Left ventricle myocardium inferior (tissue), 1 donor: ENCODE measurements around the gene TMEM273. TPM values are rescaled to one million over a fixed set of nuclear protein-coding genes. Genes with fewer than 3 reads are reported as not detected.

Source experiments
- DNase-seq: peaks from one replicate; pipeline ENCODE4 v3.0.0-alpha.2; 2020
- H3K27ac ChIP-seq: fragments of 200-600 bp; replicated peaks from 2 replicates; pipeline ENCODE4 v1.8.0; 2021
- H3K27me3 ChIP-seq: fragments of 200-600 bp; 2 replicates; pipeline ENCODE4 v1.8.0; 2021; ENCODE audit warnings: low read depth
- H3K36me3 ChIP-seq: fragments of 200-600 bp; 2 replicates; pipeline ENCODE4 v1.8.0; 2021
- H3K4me1 ChIP-seq: fragments of 200-600 bp; 2 replicates; pipeline ENCODE4 v1.8.0; 2021
- H3K4me3 ChIP-seq: fragments of 200-600 bp; 2 replicates; pipeline ENCODE4 v1.8.0; 2021; ENCODE audit warnings: mild to moderate bottlenecking, moderate library complexity
- H3K9me3 ChIP-seq: fragments of 200-600 bp; replicated peaks from 2 replicates; pipeline ENCODE4 v1.8.0; 2021
- CTCF ChIP-seq: fragments of 200-600 bp; IDR thresholded peaks from 2 replicates; pipeline ENCODE4 v1.8.0; 2021; ENCODE audit warnings: antibody characterized with exemption, mild to moderate bottlenecking, borderline replicate concordance
- intact Hi-C: fragments of 100-400 bp; cut with micrococcal nuclease; formaldehyde crosslinking; loops from one replicate; pipeline ENCODE4 v1.11.0; 2022
- total RNA-seq: library from RNA; stranded (reverse); fragmentation: NEBNext Ultra II Directional; extraction: Animal tissue kit (Norgen Biotek cat#: 25700); gene quantifications from one replicate; pipeline ENCODE4 v1.2.1, GENCODE V29; 2021
- donor health status: DM: no; HTN: yes; CAD: no; lungs with severe emphysema.

Gene TMEM273
- total RNA-seq, 1 donor from 2014 or later: 29.0 TPM

GRCh38 chr10:49228677-49229076 is 40.5 kb upstream of the TMEM273 start:
- intact Hi-C loops: no loop called here
- no peaks in the 10 kb centered on the region for H3K36me3 ChIP-seq
- DNase-seq: no peak
- H3K4me1 ChIP-seq: peaks cover 20% of the 10 kb centered on the region
- no peak for TF ChIP-seq CTCF
- no peak overlapping the region for H3K4me3 ChIP-seq
- no peak overlapping the region for H3K27ac ChIP-seq
- H3K27me3 ChIP-seq: no peaks in the 10 kb centered on the region
- H3K9me3 ChIP-seq: peaks cover 1% of the 10 kb centered on the region

- intact Hi-C loops: no loop called here
Measured at GRCh38 chr10:49227406-49227805, 39.2 kb upstream of the TMEM273 start.

GRCh38 chr10:49226594-49226993 is 38.4 kb upstream of the TMEM273 start:
- Histone ChIP-seq H3K36me3 (no peaks in the 10 kb centered on the region), H3K27ac (no peak overlapping the region), H3K27me3 (no peaks in the 10 kb centered on the region), H3K4me3 (no peak overlapping the region), H3K9me3 (peaks cover 8% of the 10 kb centered on the region), H3K4me1 (peaks cover 20% of the 10 kb centered on the region)
- no peak for DNase-seq
- intact Hi-C loops: no loop called here
- no peak for TF ChIP-seq CTCF

More at GRCh38 chr10:49227406-49227805, 39.2 kb upstream of the TMEM273 start:
- Histone ChIP-seq H3K4me3 (no peak overlapping the region), H3K4me1 (peaks cover 20% of the 10 kb centered on the region), H3K36me3 (no peaks in the 10 kb centered on the region), H3K27me3 (no peaks in the 10 kb centered on the region), H3K27ac (no peak overlapping the region), H3K9me3 (peaks cover 8% of the 10 kb centered on the region)
- TF ChIP-seq CTCF: no peak
- DNase-seq: no peak

GRCh38 chr10:49225218-49225876 is 37.2 kb upstream of the TMEM273 start:
- peak overlapping the region; percentile 6 for H3K4me3 ChIP-seq
- no peak for DNase-seq
- no peak for TF ChIP-seq CTCF
- H3K9me3 ChIP-seq: peaks cover 8% of the 10 kb centered on the region
- H3K27ac ChIP-seq: peak overlapping the region; percentile 66
- peaks cover 28% of the 10 kb centered on the region for H3K4me1 ChIP-seq
- intact Hi-C loops: no loop called here
- no peaks in the 10 kb centered on the region for H3K36me3 ChIP-seq
- no peaks in the 10 kb centered on the region for H3K27me3 ChIP-seq

- Histone ChIP-seq H3K4me3 (no peak overlapping the region), H3K27me3 (no peaks in the 10 kb centered on the region), H3K9me3 (peaks cover 8% of the 10 kb centered on the region), H3K4me1 (peaks cover 28% of the 10 kb centered on the region), H3K27ac (no peak overlapping the region), H3K36me3 (no peaks in the 10 kb centered on the region)
- no peak for TF ChIP-seq CTCF
- no peak for DNase-seq
- intact Hi-C loops: no loop called here
Measured at GRCh38 chr10:49223205-49223604, 35.0 kb upstream of the TMEM273 start.
